Stimulated activated CD4-positive, alpha-beta T cell treated with anti-CD3 and anti-CD28 coated beads, Interleukin-4, amount 100 ng/mL, for 4 hours (primary cell): Measurements from ENCODE around the gene ARV1.
"Not testable (repeated sequence)": the region's sequence is repeated elsewhere in the genome, so short reads cannot be mapped to it uniquely, and the experiment has no call there.

Experiments used
- DNase-seq, 2 experiments: peaks; one replicate each; pipeline ENCODE4 v3.0.0-alpha.2; 2020

The ARV1 gene

GRCh38 chr1:230976825-230977747 is 1.8 kb upstream of the ARV1 start:
- peak in 1 of 2 experiments; percentile 9 for DNase-seq

GRCh38 chr1:230977761-230978490 is 968 bp upstream of the ARV1 start:
- peak; percentile 15 to 36 for DNase-seq

GRCh38 chr1:230979389-230979716 is 459 bp downstream of the ARV1 start:
- no peak for DNase-seq

- no peak for DNase-seq
Observed at GRCh38 chr1:230979952-230980351, 1.1 kb downstream of the ARV1 start.

- DNase-seq = no peak
Observed at GRCh38 chr1:230982696-230983095, 3.8 kb downstream of the ARV1 start.

- no peak for DNase-seq
Observed at GRCh38 chr1:230983811-230984210, 4.9 kb downstream of the ARV1 start.

- DNase-seq = not testable (repeated sequence)
Observed at GRCh38 chr1:230984622-230985515, 6.0 kb downstream of the ARV1 start.

- no peak for DNase-seq
Observed at GRCh38 chr1:230985711-230986110, 6.8 kb downstream of the ARV1 start.

- DNase-seq = no peak
Observed at GRCh38 chr1:230986976-230987375, 8.1 kb downstream of the ARV1 start.

- no peak for DNase-seq
Observed at GRCh38 chr1:230987448-230987847, 8.6 kb downstream of the ARV1 start.

- DNase-seq = no peak
Observed at GRCh38 chr1:230992100-230992774, 13.3 kb downstream of the ARV1 start.

GRCh38 chr1:230994860-230995259 is 16.0 kb downstream of the ARV1 start:
- no peak for DNase-seq

GRCh38 chr1:231000201-231000600 is 21.3 kb downstream of the ARV1 start:
- DNase-seq = no peak

GRCh38 chr1:231000639-231001038 is 21.7 kb downstream of the ARV1 start:
- no peak for DNase-seq

GRCh38 chr1:231001892-231002291 is 23.0 kb downstream of the ARV1 start:
- DNase-seq = no peak

GRCh38 chr1:231007535-231007934 is 28.6 kb downstream of the ARV1 start:
- not testable (repeated sequence) for DNase-seq

GRCh38 chr1:231011360-231011759 is 32.5 kb downstream of the ARV1 start:
- DNase-seq = no peak

GRCh38 chr1:231011963-231012362 is 33.1 kb downstream of the ARV1 start:
- no peak for DNase-seq

GRCh38 chr1:231013391-231014015 is 34.6 kb downstream of the ARV1 start:
- no peak for DNase-seq

- no peak for DNase-seq
Observed at GRCh38 chr1:231016234-231016633, 37.3 kb downstream of the ARV1 start.

- no peak for DNase-seq
Observed at GRCh38 chr1:231016966-231017365, 38.1 kb downstream of the ARV1 start.

GRCh38 chr1:231019711-231020110 is 40.8 kb downstream of the ARV1 start:
- no peak for DNase-seq
